KMS-11 (cell line): ENCODE measurements around the gene GPRIN3.

Experiments
- H2AFZ ChIP-seq: fragments of 200-600 bp; sonication (generic); 2 replicates; pipeline ENCODE4 v1.6.1; 2016; ENCODE audit warnings: antibody characterized with exemption, mixed run types, low read depth
- H3K27ac ChIP-seq: fragments of 200-600 bp; sonication (generic); 2 replicates; pipeline ENCODE4 v1.6.1; 2016; ENCODE audit warnings: mild to moderate bottlenecking, mixed run types
- H3K27me3 ChIP-seq: fragments of 200-600 bp; sonication (generic); 2 replicates; pipeline ENCODE4 v1.6.1; 2017; ENCODE audit warnings: mild to moderate bottlenecking, low read depth, mixed run types, moderate library complexity; ENCODE audit not compliant: insufficient read depth
- H3K36me3 ChIP-seq: fragments of 200-600 bp; sonication (generic); 2 replicates; pipeline ENCODE4 v1.6.1; 2017; ENCODE audit warnings: mild to moderate bottlenecking, mixed run types; ENCODE audit not compliant: insufficient read depth
- H3K4me1 ChIP-seq: fragments of 200-600 bp; sonication (generic); 2 replicates; pipeline ENCODE4 v1.6.1; 2016; ENCODE audit warnings: mild to moderate bottlenecking, low read depth, mixed run types; ENCODE audit not compliant: poor library complexity, severe bottlenecking
- H3K4me2 ChIP-seq: fragments of 200-600 bp; sonication (generic); 2 replicates; pipeline ENCODE4 v1.7.0; 2016; ENCODE audit warnings: mild to moderate bottlenecking, mixed run types
- H3K4me3 ChIP-seq: fragments of 200-600 bp; sonication (generic); IDR thresholded peaks from 2 replicates; pipeline ENCODE4 v1.6.1; 2017; ENCODE audit warnings: low read depth, low read length, mixed read lengths; ENCODE audit not compliant: insufficient read depth
- H3K79me2 ChIP-seq: fragments of 200-600 bp; sonication (generic); 2 replicates; pipeline ENCODE4 v1.6.1; 2016; ENCODE audit warnings: low read depth, mixed run types; ENCODE audit not compliant: insufficient read depth
- H3K9ac ChIP-seq: fragments of 200-600 bp; sonication (generic); 2 replicates; pipeline ENCODE4 v1.6.1; 2016; ENCODE audit warnings: mild to moderate bottlenecking, mixed run types
- H4K20me1 ChIP-seq: fragments of 200-600 bp; sonication (generic); 2 replicates; pipeline ENCODE4 v1.6.1; 2016; ENCODE audit warnings: mild to moderate bottlenecking, mixed run types; ENCODE audit not compliant: insufficient read depth
- TF ChIP-seq, protein P1 (sequence below): fragments of 200-600 bp; sonication (generic); conservative IDR thresholded peaks from 2 replicates; pipeline ENCODE4 v1.6.1; 2017; ENCODE audit warnings: low read depth, mild to moderate bottlenecking, antibody characterized with exemption, low read length, moderate library complexity, mixed read lengths

The GPRIN3 gene

DNA sequence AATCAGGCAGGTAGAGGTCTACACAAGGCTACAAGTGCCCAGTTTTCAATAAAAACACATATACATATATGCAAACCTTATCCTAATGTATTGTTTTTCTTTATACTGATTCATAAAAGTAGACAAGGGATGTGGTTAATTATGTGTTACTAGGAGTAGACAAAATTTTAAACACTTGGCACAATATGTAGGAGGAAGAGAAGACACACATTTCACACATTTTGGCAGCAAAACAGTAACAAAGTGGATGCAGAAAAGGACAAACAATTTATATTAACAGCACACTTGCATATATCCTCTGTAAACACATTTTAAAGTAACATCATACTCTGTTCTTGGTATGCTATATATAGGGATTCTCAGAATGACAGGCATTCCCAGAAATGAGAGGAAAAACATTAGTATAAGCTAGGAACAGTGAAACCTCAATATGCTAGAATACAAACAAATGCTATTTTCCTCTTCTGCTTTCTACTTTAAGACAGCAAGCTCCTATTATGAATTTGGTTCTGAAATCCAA lies 63.8 kb downstream of the GPRIN3 start:
- Histone ChIP-seq H3K9ac (no peak overlapping the region), H3K79me2 (no peaks in the 10 kb centered on the region)
- TF ChIP-seq, protein P1, sequence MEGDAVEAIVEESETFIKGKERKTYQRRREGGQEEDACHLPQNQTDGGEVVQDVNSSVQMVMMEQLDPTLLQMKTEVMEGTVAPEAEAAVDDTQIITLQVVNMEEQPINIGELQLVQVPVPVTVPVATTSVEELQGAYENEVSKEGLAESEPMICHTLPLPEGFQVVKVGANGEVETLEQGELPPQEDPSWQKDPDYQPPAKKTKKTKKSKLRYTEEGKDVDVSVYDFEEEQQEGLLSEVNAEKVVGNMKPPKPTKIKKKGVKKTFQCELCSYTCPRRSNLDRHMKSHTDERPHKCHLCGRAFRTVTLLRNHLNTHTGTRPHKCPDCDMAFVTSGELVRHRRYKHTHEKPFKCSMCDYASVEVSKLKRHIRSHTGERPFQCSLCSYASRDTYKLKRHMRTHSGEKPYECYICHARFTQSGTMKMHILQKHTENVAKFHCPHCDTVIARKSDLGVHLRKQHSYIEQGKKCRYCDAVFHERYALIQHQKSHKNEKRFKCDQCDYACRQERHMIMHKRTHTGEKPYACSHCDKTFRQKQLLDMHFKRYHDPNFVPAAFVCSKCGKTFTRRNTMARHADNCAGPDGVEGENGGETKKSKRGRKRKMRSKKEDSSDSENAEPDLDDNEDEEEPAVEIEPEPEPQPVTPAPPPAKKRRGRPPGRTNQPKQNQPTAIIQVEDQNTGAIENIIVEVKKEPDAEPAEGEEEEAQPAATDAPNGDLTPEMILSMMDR, result no peak

DNA sequence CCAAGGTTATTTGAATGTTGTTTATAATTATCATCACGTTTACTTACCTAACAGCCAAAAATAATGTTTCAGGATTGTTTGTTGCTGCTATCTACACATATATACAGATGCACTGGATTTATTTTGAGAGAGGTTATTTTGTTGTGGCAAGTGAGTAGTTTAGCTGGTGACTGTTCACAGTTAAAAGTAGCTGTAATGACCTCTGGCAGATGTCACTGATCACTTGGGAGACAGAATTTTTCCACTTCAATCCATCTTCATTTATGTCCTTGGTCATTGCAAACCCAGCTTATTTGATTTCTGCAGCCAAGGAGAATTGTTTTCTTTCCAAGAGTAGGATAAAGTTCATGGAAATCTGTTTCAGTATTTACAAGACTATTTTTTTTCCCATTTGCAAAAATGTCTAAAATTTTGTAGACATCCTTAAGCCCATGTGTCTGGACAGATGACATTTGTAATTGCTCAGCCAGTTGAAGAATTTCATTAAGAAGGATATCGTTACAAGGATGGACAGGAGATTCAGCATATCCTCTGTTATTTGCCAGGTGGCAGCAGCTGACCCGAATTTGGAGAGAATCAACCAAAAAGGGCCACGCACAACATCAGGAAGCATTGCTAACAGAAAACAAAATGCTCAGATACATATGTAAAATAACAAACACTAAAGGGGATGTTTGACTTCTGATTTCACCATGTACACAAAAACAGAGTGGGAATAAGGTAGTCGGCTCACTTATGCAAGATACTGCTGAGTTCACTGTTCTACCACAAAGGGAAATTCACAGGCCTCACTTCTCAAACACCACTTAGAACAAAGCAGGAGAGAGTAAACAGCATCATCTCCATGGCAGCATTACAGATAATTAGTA lies 64.5 kb downstream of the GPRIN3 start:
- Histone ChIP-seq H3K36me3 (no peaks in the 10 kb centered on the region; the same call in 1 of the 2 replicates), H3K4me2 (no peak overlapping the region), H3K79me2 (no peaks in the 10 kb centered on the region), H2AFZ (no peak overlapping the region), H4K20me1 (no peaks in the 10 kb centered on the region), H3K4me3 (no peak overlapping the region), H3K27me3 (no peaks in the 10 kb centered on the region), H3K4me1 (peaks cover 30% of the 10 kb centered on the region), H3K27ac (no peak overlapping the region), H3K9ac (no peak overlapping the region)
- TF ChIP-seq, protein P1, result no peak

More for the DNA sequence above, 63.8 kb downstream of the GPRIN3 start:
- H3K27ac ChIP-seq, result no peak overlapping the region
- H4K20me1 ChIP-seq, result no peaks in the 10 kb centered on the region
- H3K4me2 ChIP-seq, result no peak overlapping the region
- H3K27me3 ChIP-seq, result no peaks in the 10 kb centered on the region
- peaks cover 30% of the 10 kb centered on the region for H3K4me1 ChIP-seq
- H2AFZ ChIP-seq, result no peak overlapping the region
- no peak overlapping the region for H3K4me3 ChIP-seq
- no peaks in the 10 kb centered on the region; the same call in 1 of the 2 replicates for H3K36me3 ChIP-seq

DNA sequence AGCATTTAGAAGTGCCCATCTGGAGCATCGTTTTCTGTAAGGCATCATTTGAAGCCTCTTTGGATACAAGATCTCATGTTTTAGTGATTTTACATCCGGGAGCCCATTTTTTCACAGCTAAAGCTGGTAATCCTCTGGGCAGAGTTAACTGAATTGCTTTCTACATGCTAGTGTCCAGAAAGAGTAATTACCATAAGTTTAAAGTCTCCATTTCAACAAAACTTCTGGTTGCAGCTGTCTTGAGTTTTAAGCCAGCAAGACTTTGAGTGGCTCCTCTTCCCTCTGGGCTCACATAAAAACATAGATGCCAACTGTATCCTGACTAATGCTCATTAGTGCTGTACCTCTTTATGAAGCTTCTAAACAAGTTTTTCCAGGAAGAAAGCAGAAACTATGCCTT lies 65.4 kb downstream of the GPRIN3 start:
- no peak overlapping the region for H3K4me2 ChIP-seq
- H4K20me1 ChIP-seq, result no peaks in the 10 kb centered on the region
- H3K4me1 ChIP-seq, result peaks cover 25% of the 10 kb centered on the region
- H3K4me3 ChIP-seq, result no peak overlapping the region
- H3K79me2 ChIP-seq, result no peaks in the 10 kb centered on the region
- H3K9ac ChIP-seq, result no peak overlapping the region
- TF ChIP-seq, protein P1, result no peak
- no peak overlapping the region for H3K27ac ChIP-seq
- no peaks in the 10 kb centered on the region for H3K36me3 ChIP-seq
- no peak overlapping the region for H2AFZ ChIP-seq
- no peaks in the 10 kb centered on the region for H3K27me3 ChIP-seq

DNA sequence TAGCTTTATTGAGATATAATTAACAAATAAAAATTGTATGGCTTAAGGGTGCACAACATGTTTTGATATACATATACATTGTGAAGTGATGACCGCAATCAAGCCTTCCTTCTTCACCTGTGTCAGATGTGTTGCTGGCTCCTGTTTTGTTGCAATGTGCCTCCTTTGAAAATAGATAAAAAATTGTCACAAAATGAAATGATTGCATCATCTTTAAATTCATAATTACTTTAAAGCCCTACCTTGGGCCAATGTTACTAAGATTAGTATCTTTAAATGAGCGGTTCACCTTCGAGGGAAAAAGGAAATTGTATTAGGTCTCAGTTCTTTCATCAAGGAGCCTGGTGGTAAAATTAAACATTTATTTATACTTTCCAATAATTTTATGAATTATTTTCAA lies 77.3 kb downstream of the GPRIN3 start:
- no peak overlapping the region for H3K4me2 ChIP-seq
- H3K79me2 ChIP-seq, result no peaks in the 10 kb centered on the region
- TF ChIP-seq, protein P1, result no peak
- H3K27ac ChIP-seq, result no peak overlapping the region
- no peak overlapping the region for H3K4me3 ChIP-seq
- no peaks in the 10 kb centered on the region for H3K36me3 ChIP-seq
- H3K4me1 ChIP-seq, result peaks cover 13% of the 10 kb centered on the region
- no peaks in the 10 kb centered on the region for H4K20me1 ChIP-seq
- no peak overlapping the region for H3K9ac ChIP-seq
- H2AFZ ChIP-seq, result no peak overlapping the region
- no peaks in the 10 kb centered on the region for H3K27me3 ChIP-seq
